GM18867 (cell line): Measurements from ENCODE around the gene EMC9.

Experiments used
- ATAC-seq: cut with Tn5 transposase; IDR thresholded peaks from one replicate; pipeline ENCODE4 v1.9.1; 2021; ENCODE audit warnings: mild to moderate bottlenecking, moderate library complexity; ENCODE audit not compliant: unreplicated experiment

Gene EMC9

DNA sequence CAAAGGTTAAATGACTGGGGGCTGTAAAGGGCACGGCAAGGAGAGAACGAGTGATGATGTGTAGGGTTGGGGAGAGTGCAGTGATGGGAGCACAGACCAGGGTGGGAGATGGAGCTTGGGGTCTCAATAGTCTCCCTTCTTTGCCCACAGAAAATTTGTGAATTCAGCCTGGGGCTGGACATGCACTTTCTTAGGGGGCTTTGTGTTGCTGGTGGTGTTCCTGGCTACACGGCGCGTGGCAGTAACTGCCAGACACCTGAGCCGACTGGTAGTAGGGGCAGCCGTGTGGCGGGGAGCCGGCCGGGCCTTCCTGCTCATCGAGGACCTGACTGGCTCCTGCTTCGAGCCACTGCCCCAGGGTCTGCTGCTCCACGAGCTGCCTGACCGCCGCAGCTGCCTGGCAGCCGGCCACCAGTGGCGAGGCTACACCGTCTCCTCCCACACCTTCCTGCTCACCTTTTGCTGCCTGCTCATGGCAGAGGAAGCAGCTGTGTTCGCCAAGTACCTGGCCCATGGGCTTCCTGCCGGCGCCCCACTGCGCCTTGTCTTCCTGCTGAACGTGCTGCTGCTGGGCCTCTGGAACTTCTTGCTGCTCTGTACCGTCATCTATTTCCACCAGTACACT is 9.2 kb downstream of the EMC9 start:
- ATAC-seq: no peak

DNA sequence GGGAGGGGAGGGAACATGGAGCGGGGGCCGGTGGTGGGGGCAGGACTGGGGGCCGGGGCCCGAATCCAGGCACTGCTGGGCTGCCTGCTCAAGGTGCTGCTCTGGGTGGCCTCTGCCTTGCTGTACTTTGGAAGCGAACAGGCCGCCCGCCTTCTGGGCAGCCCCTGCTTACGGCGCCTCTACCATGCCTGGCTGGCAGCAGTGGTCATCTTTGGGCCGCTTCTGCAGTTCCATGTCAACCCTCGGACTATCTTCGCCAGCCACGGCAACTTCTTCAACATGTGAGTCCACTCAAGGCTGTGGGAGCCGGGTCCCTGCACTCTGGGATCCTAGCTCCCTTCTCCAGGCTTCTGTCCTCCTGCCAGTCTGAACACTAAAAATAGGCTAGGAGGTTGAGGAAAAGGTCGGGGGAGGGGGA is 9.8 kb downstream of the EMC9 start:
- no peak for ATAC-seq

DNA sequence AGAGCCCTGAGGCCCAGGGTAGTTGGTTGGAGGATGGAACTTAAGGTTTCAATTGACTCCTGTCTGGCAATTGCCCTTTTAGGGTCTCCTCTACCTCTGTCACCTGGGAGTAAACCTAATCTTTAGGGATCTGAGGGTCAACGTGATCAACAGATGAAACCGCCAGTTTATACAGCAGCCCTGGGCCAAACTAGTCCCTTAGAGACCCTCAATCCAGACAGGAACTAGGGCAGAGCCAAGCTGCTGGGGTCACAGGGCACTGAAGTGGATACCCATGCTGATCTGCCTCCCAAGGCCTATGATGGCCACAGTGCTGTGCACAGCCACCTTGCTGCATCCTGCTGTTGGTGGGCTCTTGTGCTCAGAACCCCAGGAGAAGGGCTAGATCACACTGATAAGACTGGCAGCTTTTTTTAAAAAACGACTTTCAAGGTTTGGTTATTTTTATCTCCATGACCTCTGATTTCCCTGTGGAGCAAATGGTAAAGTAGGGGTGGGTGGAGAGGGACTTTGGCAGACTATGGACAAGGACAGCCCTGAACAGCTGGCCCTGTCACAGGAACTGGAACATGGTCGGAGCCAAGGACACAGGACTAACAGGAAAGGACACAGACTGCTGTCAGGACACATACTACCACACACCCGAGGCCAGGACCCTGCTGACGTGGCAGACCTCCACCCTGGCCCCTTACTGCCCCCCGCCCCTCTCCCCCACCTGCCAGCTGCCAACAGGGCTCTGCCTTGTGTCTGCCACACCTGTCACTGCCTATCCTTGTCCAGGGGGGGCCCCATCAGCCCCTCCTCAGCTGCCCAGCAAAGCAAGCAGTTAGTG is 10.5 kb downstream of the EMC9 start:
- ATAC-seq: no peak

DNA sequence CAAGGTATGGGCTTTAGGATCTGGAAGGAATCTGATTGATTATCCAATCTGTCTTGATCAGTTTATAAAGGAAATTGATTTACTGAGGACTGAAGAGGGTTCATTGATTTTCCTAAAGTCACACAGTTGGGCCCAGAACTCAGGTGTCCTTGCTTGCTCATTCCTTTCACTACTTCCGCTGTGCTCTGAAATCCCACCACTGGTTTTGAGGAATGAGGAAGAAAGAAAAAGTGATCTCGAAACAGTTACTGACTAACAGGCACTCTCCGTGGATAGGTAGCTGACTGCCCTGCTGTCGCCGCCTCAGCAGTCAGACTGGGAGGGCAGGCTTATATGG is 11.0 kb downstream of the EMC9 start, which contains the start of gene FITM1:
Gene FITM1 (plus strand): TSS at position 280 of the 337 bp plus-strand sequence. CDS start 905 bp downstream, outside the sequence.
- ATAC-seq: no peak

GRCh38 chr14:24129410-24129998 is 11.9 kb downstream of the EMC9 start:
- ATAC-seq: no peak

GRCh38 chr14:24127673-24128072 is 13.7 kb downstream of the EMC9 start:
- ATAC-seq: no peak

- ATAC-seq: no peak
These were observed 14.5 kb downstream of the EMC9 start for GRCh38 chr14:24126939-24127338.

DNA sequence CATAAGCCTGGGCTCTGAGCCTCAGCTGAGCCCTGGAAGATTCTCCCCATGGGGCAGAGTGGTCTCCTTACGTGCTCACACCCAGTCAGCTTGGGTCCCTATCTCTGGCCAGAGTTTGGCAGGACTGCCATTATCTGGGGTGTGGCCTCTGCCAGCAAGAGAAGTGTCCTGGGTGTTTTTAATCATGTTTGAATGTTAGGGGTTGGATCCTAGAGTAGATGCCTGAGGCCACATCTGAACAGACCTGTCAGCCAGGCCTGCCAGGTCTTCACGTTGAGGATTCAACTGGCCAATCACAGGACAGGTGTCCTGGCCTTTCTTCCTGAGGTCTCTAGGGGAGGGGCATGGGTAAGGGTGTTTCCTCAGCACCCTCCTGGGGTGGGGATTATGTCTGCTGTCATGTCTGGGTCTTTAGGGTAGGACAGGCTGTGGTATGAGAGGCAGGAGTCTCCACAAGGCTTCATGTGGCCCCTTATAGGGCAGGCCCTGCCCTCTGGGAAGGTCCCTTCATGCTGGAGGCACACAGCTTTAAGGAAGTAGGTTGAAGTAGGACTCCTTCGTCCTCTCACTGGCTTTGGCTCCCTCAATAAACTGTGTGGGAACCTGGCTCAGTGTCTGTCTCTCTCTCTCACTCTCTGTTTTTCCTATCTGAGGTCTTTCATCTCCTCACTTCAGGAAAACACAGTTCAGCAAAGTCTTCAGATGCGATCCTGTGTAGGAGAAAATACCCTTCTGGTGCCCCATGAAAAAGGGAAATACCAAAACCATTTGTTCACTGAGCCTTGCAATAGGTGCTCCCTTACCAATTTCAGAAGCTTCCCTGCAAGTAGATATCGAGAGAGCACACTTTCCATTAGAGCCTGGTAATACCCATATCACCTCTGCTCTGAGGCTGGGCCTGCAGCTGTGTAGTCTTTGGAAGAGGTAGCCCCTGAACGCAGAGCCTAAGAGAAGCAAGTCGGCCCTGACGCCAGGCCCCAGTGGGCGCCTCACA is 17.7 kb downstream of the EMC9 start:
- no peak for ATAC-seq

GRCh38 chr14:24122898-24123297 is 18.5 kb downstream of the EMC9 start:
- no peak for ATAC-seq

DNA sequence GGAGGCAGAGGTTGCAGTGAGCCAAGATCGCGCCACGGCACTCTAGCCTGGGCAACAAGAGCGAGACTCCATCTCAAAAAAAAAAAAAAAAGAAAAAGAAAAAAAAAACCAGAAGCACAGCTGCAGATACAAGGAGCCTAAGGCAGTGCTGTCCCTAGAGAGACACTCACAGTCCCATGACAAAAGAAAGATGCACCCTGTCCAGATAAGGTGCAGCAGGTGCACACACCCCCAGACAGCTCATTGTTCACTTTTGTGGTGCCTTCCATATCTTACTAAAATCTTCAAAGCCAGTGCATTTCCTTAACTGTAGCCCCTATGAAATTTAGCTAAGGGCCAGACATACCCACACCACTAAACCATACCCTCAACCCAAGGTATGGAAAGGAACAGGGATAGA is 19.0 kb downstream of the EMC9 start:
- ATAC-seq: no peak

- ATAC-seq: no peak
These were observed 20.2 kb downstream of the EMC9 start for GRCh38 chr14:24121210-24121609.

DNA sequence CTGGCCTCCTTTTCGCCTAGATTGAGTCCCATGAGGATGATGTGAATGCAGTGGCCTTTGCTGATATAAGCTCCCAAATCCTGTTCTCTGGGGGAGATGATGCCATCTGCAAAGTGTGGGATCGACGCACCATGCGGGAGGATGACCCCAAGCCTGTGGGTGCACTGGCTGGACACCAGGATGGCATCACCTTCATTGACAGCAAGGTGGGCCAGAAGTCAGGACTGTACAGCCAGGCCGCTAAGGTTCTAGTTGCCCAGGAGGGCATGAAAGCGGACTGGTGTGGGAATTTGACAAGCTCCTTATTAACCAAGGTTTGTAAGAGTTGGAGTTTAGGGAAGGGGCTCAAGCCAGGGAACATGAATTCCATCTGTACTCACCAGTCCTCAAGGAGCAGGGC is 21.7 kb downstream of the EMC9 start:
- ATAC-seq: no peak

DNA sequence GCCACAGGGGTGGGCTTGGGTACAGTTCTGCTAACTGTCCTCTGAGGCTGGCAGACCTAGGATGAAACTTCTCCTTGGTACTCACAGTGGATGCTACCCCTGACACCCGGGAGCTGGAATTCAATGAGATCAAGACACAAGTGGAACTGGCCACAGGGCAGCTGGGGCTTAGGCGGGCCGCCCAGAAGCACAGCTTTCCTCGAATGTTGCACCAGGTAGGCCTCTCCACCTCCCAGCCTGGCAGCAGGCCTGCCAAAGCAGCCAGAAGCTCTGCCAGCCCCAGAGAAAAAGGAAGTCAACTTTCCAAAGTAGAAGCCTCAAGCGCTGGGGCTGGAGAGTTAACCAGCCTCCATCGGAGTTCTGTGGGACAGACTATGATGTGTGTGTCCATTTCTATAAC is 24.2 kb downstream of the EMC9 start:
- ATAC-seq: no peak

GRCh38 chr14:24116128-24116814 is 25.1 kb downstream of the EMC9 start:
- ATAC-seq: no peak

DNA sequence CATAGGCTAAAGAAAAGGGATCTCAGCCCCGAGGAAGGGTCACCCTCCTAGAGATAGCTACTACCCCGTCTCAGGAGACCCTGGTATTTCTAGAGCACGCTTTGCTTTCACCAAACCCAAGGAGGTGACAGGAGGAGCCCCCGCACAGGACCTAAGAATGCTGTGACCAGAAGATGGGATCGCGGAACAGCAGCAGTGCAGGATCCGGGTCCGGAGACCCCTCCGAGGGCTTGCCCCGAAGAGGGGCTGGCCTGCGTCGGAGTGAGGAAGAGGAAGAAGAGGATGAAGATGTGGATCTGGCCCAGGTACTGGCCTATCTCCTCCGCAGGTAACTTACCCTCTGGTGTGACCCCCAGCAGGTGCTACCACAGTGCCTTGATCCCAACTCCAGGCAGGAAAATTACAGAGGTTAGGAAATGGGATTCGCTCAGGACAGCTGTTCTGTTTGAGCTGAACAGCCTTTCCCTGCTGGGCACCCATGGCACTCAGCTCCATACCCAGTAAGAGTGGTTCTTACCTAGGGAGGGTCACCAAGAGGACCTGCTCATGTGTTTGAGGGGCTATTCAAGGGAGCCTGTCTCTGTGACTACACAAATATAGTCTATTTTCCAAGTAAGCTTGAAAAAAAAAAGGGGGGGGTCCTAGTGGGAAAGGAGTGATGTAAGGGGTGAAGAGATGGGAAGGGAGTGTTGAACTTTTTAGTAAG is 25.8 kb downstream of the EMC9 start:
- no peak for ATAC-seq

GRCh38 chr14:24114532-24115421 is 26.6 kb downstream of the EMC9 start, which contains the start of the genes DCAF11 and NRL:
DCAF11 (plus strand) TSS chr14:24114777; CDS start chr14:24115595, 818 bp downstream.
NRL (minus strand) TSS chr14:24114949; CDS start chr14:24082848, 32,101 bp downstream.
- peak; percentile 83 for ATAC-seq

GRCh38 chr14:24113801-24114531 is 27.4 kb downstream of the EMC9 start:
- ATAC-seq: peak; percentile 28

- no peak for ATAC-seq
These were observed 28.0 kb downstream of the EMC9 start for GRCh38 chr14:24113379-24113800.
